Measurements from ENCODE around the gene AIRE. TPM values are rescaled to one million over a fixed set of nuclear protein-coding genes. Genes with fewer than 3 reads are reported as not detected.
"Not testable (repeated sequence)": the region's sequence is repeated elsewhere in the genome, so short reads cannot be mapped to it uniquely, and the experiment has no call there.

The AIRE gene
- total RNA-seq, 1 donor from 2014 or later = 0.75 TPM

DNA sequence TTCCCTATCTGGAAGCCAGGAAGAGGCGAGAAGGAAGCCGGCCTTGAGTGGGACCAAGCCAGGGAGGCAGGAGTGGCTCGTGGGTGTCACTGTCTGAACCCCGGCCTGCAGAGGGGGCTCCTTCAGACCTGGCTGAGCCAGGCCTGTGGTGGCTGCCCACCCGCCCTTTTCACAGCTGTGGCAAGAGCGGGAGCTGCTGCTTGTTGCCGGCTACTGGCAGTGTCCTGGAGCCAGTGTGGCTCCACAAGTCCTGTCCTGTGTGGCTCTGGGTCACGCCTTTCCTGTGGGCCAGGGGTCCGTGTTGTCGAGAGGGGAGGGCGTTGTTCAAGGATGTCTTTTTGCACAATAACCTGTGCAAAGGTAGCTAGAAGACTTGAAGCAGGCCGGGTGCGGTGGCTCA is 15.5 kb downstream of the AIRE start:
- H3K9me3 ChIP-seq = no peaks in the 10 kb centered on the region
- peaks cover 5 to 32% of the 10 kb centered on the region in 2 donors for H3K4me1 ChIP-seq
- H3K4me3 ChIP-seq = peak overlapping the region; percentile 96 to 99
- H3K27me3 ChIP-seq = no peaks in the 10 kb centered on the region
- no peak for DNase-seq (ENCODE audit: low spot score in 2 of 2)
- no peak overlapping the region for H3K27ac ChIP-seq
- no peaks in the 10 kb centered on the region for H3K36me3 ChIP-seq
- TF ChIP-seq, protein P1, sequence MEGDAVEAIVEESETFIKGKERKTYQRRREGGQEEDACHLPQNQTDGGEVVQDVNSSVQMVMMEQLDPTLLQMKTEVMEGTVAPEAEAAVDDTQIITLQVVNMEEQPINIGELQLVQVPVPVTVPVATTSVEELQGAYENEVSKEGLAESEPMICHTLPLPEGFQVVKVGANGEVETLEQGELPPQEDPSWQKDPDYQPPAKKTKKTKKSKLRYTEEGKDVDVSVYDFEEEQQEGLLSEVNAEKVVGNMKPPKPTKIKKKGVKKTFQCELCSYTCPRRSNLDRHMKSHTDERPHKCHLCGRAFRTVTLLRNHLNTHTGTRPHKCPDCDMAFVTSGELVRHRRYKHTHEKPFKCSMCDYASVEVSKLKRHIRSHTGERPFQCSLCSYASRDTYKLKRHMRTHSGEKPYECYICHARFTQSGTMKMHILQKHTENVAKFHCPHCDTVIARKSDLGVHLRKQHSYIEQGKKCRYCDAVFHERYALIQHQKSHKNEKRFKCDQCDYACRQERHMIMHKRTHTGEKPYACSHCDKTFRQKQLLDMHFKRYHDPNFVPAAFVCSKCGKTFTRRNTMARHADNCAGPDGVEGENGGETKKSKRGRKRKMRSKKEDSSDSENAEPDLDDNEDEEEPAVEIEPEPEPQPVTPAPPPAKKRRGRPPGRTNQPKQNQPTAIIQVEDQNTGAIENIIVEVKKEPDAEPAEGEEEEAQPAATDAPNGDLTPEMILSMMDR (IDR thresholded peaks at IDR 0.05) = no peak
- intact Hi-C loops (cut with DNase I) = loop anchor here (2.0 kb wide), 1 partner anchor 38 kb away; the partner anchor contains the start of gene CFAP410

DNA sequence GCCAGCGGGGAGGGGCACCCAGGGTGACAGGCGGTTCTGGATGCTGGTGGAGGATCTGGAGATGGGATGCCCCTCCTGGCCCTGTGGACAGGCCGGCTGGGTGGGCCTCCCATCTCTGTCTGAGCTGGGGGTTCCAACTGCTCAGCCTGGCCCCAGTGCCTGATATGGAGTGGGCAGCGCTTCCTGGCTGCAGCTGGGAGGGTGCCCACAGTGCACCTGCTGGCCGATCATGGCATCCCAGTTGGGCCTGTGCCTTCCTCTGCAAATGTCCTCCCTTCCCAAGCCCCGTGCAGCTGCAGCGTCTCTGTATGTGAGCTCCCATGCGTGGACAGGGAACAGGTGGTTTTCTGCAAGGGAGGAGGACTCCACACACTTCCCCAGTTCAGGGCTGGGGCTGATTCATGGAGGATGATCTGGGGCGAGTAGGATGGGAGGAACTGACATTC is 16.3 kb downstream of the AIRE start:
- Histone ChIP-seq H3K36me3 (peaks cover 2 to 3% of the 10 kb centered on the region in 2 donors), H3K4me1 (peaks cover 5 to 32% of the 10 kb centered on the region in 2 donors), H3K27me3 (no peaks in the 10 kb centered on the region), H3K4me3 (no peak overlapping the region), H3K9me3 (no peaks in the 10 kb centered on the region), H3K27ac (no peak overlapping the region)
- no peak for DNase-seq (ENCODE audit: low spot score in 2 of 2)
- intact Hi-C loops (cut with DNase I) = loop anchor here (2.0 kb wide), 1 partner anchor 37 kb away; the partner anchor contains the start of gene CFAP410
- TF ChIP-seq, protein P1 (IDR thresholded peaks at IDR 0.05) = no peak

DNA sequence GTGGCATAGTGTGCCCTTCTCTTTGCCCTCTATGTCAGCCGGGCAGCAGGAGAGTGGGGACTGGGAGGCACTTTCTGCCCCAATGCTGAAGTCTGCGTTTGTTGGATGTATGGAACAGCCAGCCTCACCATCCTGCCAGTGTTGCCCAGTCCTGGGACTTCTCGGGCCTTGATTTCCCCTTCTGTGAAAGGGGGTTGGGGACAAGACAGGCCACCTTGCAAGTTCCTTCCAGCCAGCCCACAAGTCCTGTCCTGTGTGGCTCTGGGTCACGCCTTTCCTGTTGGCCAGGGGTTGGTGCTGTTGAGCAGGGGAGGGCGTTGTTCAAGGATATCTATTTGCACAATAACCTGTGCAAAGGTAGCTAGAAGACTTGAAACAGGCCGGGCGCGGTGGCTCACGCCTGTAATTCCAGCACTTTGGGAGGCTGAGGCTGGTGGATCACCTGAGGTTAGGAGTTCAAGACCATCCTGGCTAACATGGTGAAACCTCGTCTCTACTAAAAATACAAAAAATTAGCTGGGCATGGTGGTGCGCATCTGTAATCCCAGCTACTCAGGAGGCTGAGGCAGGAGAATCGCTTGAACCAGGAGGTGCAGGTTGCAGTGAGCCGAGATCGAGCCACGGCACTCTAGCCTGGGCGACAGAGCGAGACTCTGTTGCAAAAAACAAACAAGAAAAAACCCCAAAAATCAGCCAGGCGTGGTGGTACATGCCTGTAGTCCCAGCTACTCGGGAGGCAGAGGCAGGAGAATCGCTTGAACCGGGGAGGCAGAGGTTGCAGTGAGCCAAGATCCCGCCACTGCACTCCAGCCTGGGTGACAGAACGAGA is 17.1 kb downstream of the AIRE start:
- Histone ChIP-seq H3K4me1 (peaks cover 5 to 30% of the 10 kb centered on the region in 2 donors), H3K36me3 (peaks cover 6 to 10% of the 10 kb centered on the region in 2 donors)
- intact Hi-C loops (cut with DNase I); H3K4me3 ChIP-seq; H3K27me3 ChIP-seq; DNase-seq (ENCODE audit: low spot score in 2 of 2); H3K9me3 ChIP-seq; H3K27ac ChIP-seq: not testable (repeated sequence)

DNA sequence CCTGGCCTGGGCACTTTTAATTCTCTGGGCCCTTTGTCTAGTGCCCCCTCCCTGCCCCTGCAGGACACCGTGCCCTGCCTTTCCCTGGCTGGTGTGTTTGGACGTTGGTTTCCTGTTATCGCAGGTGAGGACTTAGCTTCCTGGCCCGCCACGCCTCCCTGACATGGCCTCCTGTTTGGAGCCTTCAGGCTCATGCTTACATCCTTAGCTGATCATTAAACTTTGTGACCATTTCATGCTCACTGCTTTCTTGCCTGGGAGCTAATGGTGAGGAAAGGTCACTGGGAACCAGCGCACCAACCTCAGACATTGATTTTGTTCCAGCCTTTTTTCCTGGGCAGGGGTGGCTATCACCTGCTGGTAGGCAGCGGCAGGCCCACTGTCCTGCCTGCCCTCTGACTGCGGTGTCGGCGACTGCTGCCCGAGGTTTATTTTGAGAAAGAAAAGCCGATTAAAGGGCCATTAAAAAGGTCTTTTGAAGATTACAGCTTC is 17.9 kb downstream of the AIRE start:
- TF ChIP-seq, protein P1 (IDR thresholded peaks at IDR 0.05) = no peak

DNA sequence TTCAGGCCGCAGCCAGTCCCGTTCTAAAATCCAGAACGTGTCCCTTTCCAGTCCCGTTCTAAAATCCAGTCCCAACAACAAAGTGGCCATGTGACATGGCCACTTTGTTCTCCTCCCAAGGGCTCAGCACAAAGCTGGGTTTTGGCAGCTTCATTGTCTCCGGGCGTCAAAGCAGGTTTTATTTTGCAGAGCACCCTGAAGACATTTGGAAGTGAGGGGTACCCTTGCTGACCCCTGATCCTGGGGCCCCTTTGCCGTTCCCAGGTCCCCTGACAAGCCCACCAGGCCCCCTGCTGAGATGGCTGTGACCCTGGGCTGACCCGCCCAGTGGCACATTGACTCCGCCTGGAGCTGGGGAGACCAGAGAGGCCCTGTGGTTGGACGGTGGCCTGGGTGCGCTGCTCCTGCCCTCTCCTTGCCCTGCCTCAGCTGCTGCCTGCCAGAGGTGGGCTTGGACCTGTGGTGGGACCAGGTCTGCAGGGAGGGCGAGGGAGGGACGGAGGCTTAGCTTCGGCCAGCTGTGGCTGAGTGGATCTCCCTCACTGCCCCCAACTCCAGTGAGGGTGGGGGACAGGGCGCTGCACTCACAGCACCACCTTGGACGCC is 18.4 kb downstream of the AIRE start:
- Histone ChIP-seq H3K27me3 (no peaks in the 10 kb centered on the region), H3K4me1 (peaks cover 5 to 28% of the 10 kb centered on the region in 2 donors), H3K9me3 (no peaks in the 10 kb centered on the region), H3K27ac (peak overlapping the region in 1 of 2 donors; percentile 12), H3K36me3 (peaks cover 6 to 12% of the 10 kb centered on the region in 2 donors), H3K4me3 (peak overlapping the region in 1 of 2 donors; percentile 0)
- DNase-seq (ENCODE audit: low spot score in 2 of 2) = no peak
- TF ChIP-seq, protein P1 (IDR thresholded peaks at IDR 0.05) = no peak
- intact Hi-C loops (cut with DNase I) = no loop called here

More for the DNA sequence above, 17.9 kb downstream of the AIRE start:
- Histone ChIP-seq H3K4me1 (peaks cover 5 to 28% of the 10 kb centered on the region in 2 donors), H3K27ac (peak overlapping the region in 1 of 2 donors; percentile 12), H3K36me3 (peaks cover 6 to 12% of the 10 kb centered on the region in 2 donors), H3K9me3 (no peaks in the 10 kb centered on the region), H3K4me3 (no peak overlapping the region), H3K27me3 (no peaks in the 10 kb centered on the region)
- DNase-seq (ENCODE audit: low spot score in 2 of 2) = no peak
- intact Hi-C loops (cut with DNase I) = no loop called here

DNA sequence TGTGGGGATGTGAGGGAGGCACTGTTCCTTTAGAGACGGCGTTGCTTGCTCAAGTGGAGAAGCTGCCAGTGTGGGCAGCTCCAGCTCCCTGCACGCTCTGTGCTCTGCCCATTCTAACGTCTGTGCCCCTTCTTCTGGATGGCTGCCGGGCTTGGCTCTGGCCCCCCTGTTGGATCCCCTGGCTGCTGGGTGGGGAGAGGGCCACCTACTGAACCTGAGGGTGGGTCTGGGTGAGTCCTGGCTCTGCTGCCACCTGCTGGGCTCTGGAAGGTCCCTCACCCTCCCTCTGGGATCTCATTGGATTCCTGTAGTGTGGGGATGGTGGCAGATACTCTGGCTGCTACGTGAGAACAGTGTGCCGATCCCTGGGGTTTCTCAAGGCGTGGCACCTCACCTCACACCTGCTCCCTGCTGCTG is 19.2 kb downstream of the AIRE start:
- Histone ChIP-seq H3K9me3 (no peaks in the 10 kb centered on the region), H3K36me3 (peaks cover 8 to 14% of the 10 kb centered on the region in 2 donors), H3K4me1 (peaks cover 5 to 28% of the 10 kb centered on the region in 2 donors), H3K4me3 (no peak overlapping the region), H3K27me3 (no peaks in the 10 kb centered on the region), H3K27ac (no peak overlapping the region)
- DNase-seq (ENCODE audit: low spot score in 2 of 2) = no peak
- TF ChIP-seq, protein P1 (IDR thresholded peaks at IDR 0.05) = peak; percentile 15 to 57 (median 37)
- intact Hi-C loops (cut with DNase I) = no loop called here
